Activated CD8-positive, alpha-beta memory T cell treated with anti-CD3 and anti-CD28 coated beads for 36 hours (primary cell): ENCODE results near the gene RTRAF. TPM values are rescaled to one million over a fixed set of nuclear protein-coding genes. Genes with fewer than 3 reads are reported as not detected.

Source experiments
- CTCF ChIA-PET: fragments of 350-600 bp; sonication (Branson Sonifier 250); formaldehyde crosslinking; loops from one replicate; lab custom pipeline; 2021; ENCODE audit warnings: antibody characterized with exemption; lab: Charles Lee
- POLR2A ChIA-PET: fragments of 350-600 bp; sonication (Branson Sonifier 250); formaldehyde crosslinking; loops from one replicate; lab custom pipeline; 2021; ENCODE audit warnings: antibody characterized with exemption; lab: Charles Lee
- total RNA-seq, 2 experiments: library from RNA; stranded (reverse); gene quantifications; one replicate each; pipeline ENCODE4 v1.2.3, GENCODE V29; 2021

RTRAF gene
- total RNA-seq, 2 experiments from 2014 or later: 204 to 217 TPM

DNA sequence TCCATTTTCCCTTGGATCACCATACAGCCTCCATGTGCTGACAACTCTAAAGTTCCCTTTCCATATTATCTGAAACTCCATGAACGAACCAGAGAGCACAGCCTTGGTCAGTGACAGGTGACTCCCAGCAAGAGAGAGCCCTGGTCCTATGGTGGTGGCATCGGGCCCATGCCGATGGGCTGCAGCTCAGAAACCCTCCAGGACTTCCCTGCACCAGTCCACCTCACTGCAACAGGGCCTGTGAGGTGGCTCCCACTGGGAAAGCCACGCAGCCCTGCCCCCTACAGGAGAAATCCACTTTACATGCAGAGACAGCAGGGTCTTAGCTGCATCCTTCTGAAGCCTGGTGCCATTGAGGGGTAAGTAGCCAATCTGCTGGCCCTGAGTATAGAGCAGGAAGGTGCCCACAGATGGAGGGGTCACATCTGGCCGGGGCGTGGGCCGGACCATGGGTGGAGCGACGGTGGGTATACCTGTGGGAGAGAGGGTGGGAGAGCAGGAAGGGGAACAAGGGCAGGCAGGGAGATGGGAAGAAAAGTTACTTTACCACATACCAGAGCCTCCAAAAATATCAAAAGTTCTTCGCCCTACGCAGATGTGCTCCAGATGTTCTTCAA lies 24.7 kb downstream of the RTRAF start:
- CTCF ChIA-PET: no interaction called here

DNA sequence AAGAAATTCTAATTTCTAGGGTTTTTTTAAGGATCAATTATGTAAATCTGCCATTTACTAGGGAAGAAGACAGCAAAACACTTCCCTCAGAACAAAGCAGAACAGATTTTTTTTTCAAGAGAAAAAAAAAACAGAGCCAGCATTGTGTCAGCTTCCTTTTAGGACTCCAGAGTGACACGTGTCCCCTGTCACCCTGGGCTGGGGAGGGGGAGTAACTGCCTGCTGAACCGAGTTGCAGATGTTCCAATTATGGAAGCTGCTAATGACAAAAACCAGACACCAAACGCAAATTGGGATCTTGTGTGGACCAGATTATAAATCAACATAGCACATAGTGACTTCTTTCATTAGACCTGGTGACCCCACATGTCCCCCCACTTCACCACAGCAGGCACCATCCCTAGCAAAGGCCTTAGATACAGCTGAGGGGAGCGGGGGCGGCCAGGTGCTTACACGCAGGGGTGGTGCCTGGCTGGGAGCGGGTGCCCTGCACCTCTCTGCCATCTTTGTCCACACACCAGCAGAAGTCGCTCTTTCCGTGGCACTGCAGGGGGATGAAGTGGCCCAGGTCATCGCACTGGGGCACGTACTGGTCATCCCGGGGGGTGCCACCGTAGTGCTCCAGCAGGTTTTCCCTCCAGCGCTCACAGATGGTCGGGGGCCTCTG lies 25.4 kb downstream of the RTRAF start:
- ChIA-PET CTCF (no interaction called here), POLR2A (interaction anchor here (0.5 kb wide), 1 partner anchor 1869 kb away, joined by 3 read pairs; no protein-coding TSS in a partner anchor)

More for the DNA sequence above, 24.7 kb downstream of the RTRAF start:
- POLR2A ChIA-PET: interaction anchor here (0.5 kb wide), 1 partner anchor 1868 kb away, joined by 3 read pairs; no protein-coding TSS in a partner anchor

- POLR2A ChIA-PET: no interaction called here
- CTCF ChIA-PET: interaction anchor here (0.9 kb wide), 1 partner anchor 20 kb away, joined by 3 read pairs; no protein-coding TSS in a partner anchor
Observed at GRCh38 chr14:52015411-52016030, 26.2 kb downstream of the RTRAF start.

DNA sequence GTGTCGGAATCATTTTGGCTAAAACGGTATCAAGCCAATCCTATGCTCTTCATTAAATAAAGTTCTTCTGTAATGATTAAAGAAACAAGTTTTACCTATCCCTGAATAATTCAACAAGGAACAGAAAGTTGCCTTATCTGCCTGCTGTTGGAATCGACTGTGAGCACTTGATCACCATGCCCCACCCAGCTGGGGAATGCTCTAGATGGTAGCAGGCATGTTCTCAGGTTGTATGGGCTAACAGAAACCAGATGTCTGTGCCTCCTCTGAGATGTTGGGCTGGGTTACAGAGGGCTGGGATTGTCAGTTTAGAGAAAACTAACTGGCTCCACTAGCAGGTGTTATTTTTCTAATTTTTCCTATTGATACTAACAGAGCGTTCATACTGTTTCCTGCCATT lies 28.9 kb downstream of the RTRAF start:
- ChIA-PET POLR2A (no interaction called here), CTCF (no interaction called here)

GRCh38 chr14:52018970-52019369 lies 29.6 kb downstream of the RTRAF start:
- ChIA-PET CTCF (no interaction called here), POLR2A (no interaction called here)

DNA sequence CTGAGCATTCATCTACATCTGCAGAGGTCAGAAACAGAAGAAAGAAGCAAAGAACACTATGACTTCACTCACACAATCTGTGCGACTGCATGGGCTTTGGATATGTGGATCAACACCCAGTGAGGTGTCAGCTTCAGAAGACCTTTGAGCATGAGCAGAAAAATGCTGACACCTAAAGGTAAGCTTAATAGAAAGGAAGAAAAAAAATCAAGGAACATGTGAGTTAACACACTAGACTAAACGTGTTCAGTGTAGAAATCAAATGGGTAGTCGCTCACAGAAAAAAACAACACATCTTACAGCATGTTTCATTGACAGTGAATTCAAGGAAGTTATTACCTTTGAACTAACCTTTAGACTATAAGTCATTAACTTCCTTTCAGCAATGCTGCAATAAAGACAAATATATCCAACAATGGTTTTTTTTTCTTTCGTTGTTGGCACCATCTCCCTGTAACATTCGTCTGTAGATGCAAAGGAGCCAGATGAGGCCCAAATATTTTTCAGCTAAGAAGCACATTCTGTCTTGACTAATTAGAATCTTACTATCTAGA lies 30.9 kb downstream of the RTRAF start:
- POLR2A ChIA-PET: no interaction called here
- CTCF ChIA-PET: no interaction called here

GRCh38 chr14:52020866-52021717 lies 31.7 kb downstream of the RTRAF start:
- POLR2A ChIA-PET: no interaction called here
- CTCF ChIA-PET: no interaction called here

DNA sequence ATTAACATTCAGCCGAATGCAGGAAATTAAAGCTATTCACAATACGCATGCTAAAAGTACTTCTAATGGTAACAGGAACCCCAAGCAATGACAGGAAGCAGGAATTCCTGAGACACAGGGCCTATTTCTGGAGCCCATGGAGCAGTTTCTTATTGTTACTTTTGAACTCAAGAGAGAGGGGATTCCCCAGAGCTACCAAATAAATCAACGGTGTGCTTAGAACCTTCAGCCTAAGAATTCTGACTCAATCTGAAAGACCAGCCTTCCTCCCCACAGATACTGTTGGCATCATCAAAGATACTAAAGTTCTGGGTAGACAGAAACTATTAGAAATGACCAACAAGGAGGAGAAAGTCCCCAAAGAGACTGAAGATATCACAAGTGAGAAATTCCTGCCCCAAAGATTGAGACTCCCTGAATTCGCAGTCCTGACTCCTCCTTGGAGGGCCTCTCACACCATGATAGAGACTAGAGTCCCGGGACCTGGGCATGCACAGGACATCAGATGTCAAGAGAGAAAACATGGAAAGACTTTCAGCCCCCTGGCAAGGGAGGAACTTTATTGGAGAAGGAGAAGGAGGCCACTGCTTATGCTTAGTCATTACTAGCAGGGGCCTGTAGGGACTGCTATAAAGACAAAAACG lies 32.7 kb downstream of the RTRAF start:
- POLR2A ChIA-PET: no interaction called here
- CTCF ChIA-PET: no interaction called here

DNA sequence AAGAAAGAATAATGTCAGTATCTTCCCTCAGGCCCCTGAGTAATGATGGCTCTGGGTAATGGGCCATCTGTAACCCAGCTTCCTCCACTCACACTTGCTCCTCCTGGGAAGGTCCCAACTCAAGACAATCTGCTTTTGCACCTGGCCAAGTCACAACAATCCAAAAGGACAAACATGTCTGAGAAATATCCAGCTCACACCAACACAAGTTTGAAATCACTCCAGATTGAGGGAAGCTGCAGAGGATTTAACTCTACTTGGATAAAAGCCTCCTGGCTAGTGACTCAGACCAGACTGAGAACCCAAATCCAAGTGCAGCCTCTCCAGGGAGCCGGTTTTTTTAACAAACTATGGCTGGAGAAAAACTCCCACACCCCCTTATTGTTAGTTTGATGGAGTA lies 34.2 kb downstream of the RTRAF start:
- ChIA-PET CTCF (no interaction called here), POLR2A (no interaction called here)

GRCh38 chr14:52025310-52025709 lies 36.0 kb downstream of the RTRAF start:
- ChIA-PET CTCF (no interaction called here), POLR2A (no interaction called here)

DNA sequence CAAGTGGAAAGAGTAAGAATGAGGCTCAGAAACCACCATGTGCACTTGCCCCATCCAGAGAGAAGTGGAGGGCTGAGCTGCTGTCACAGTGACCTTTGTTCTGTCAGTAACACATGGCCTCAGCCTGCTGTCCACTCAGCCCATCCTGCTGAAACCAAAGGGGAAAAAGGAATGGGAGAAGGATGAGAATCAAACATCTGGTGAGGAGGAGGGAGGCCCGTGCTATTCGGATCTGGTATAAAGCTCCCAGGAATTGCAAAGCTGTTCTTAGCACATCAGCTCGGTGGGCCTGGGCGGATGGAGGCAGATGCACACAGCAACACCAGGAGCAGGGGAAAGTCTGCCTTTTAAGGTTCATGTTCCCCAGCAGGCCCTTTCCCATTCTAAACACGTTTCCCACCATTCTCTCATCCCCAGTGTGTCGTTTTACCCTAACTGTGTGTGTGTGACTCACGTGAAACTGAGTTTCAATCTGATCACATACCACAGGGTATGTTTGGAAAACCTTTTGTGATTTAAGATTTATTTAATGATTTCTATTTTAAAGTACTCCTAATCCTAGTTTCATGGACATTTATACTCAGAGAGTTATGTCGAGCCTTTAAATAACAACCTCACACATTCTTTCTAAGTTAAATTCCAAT lies 36.8 kb downstream of the RTRAF start:
- POLR2A ChIA-PET: no interaction called here

GRCh38 chr14:52026901-52027300 lies 37.6 kb downstream of the RTRAF start:
- ChIA-PET POLR2A (no interaction called here), CTCF (no interaction called here)

More for the DNA sequence above, 36.8 kb downstream of the RTRAF start:
- CTCF ChIA-PET: no interaction called here

- ChIA-PET CTCF (no interaction called here), POLR2A (no interaction called here)
Observed at GRCh38 chr14:52029881-52030280, 40.5 kb downstream of the RTRAF start.

GRCh38 chr14:52031781-52032180 lies 42.4 kb downstream of the RTRAF start:
- CTCF ChIA-PET: no interaction called here

DNA sequence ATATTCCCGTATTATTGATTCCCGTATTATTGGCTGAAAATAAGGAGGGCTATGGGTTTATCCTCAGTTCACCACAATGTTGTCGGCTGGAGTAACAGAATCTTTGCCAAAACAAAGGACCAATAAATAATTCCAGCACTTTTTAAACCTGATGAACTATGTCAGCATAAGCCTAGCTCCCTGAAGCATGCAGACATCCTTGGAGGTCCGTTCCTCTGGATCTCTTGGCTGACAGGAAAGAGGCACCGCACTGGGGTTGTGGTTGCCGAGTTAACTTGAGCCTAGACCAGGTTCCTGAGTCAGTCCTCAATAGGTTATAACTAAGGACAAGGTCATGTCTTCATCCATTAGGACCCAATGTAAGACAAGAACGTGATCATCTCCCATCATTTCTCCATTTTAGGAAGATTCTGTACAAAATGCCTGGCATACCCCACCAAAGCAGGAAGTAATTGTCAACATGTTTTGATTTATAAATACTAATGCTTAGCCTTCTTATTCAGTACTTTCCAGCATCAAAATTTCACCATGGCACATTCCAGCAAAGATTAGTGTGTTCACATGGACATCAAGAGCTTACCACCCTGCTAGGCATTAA lies 43.0 kb downstream of the RTRAF start:
- POLR2A ChIA-PET: no interaction called here

More at GRCh38 chr14:52031781-52032180, 42.4 kb downstream of the RTRAF start:
- POLR2A ChIA-PET: no interaction called here

DNA sequence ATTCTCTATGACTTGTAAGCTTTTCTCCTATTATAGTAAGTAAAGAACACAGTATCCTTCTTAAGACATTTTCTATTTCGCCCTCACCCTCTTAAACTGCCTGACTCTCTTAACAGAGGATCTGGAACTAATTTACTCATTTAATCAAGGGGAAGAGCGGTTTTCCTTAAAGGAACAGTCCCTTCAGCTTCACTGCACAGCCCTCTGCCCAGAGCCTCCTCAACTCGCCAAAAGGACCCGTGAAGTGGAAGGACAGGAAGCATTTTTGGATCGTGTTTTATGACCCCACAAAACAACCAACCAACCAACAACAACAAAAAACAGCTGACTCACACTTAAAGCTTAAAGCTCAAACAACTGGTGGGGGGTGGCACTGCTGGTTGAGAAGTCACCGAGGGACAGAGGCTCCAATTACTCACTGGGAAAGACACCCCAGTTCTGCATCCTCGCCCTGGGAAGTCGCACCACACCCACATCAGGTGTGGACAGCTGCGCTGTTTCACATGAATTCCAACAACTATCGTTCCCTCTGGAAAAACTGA lies 43.8 kb downstream of the RTRAF start:
- ChIA-PET POLR2A (interaction anchor here (0.6 kb wide), 2 partner anchors 11 to 216 kb away, joined by 4 read pairs; no protein-coding TSS in a partner anchor), CTCF (no interaction called here)

More for the DNA sequence above, 43.0 kb downstream of the RTRAF start:
- CTCF ChIA-PET: interaction anchor here (0.6 kb wide), 1 partner anchor 492 kb away, joined by 3 read pairs; no protein-coding TSS in a partner anchor

DNA sequence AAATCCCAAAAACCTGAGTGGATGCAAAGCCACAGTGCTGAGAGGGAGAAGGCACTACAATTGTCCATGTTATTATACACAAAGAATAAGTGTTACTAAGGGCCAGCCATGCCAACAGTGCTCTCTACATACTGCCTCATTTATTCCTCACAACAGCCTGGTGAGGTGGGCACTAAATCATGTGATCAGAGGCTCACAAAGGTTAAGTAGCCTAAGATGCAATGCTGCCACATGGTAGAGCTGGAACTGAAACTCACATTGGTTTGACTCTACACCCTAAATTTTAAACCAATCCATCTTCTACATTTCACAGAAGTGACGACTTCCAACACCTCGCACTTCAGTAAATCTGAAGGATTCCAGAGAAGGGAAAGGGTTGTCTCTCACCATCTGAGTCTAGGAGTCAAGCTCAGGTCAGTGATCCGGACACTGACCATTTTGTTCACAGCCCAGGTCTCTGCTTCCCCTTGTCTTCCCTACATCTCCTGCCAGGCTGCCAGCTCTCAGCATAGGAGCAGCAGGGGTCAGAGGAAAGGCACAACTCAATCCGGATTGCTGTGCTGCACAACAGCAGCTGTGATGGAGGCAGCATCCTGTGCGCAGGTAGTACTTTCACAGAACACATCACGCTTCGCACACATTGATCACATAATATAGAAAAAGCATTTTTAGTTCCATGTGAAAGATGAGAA lies 49.9 kb downstream of the RTRAF start:
- POLR2A ChIA-PET: no interaction called here
- CTCF ChIA-PET: no interaction called here
